Liver (tissue), 10 donors: Measurements from ENCODE around the gene RNMT. TPM values are rescaled to one million over a fixed set of nuclear protein-coding genes. Genes with fewer than 3 reads are reported as not detected.
A peak's percentile ranks its signal among the peaks of the same experiment; 100 is the strongest.

ENCODE experiments used
- DNase-seq: peaks from one replicate; pipeline ENCODE4 v3.0.0-alpha.2; 2017; ENCODE audit warnings: low spot score
- H3K27ac ChIP-seq, 2 donors: one replicate each; pipeline ENCODE4 v1.7.0; 2013; ENCODE audit warnings: inconsistent platforms in 2 of 2, low read length in 2 of 2, control low read depth in 1 of 2, low read depth in 1 of 2, mild to moderate bottlenecking in 1 of 2
- H3K27me3 ChIP-seq, 4 donors: one replicate each; pipeline versions ENCODE4 v1.6.1 to v1.7.0; 2013; ENCODE audit warnings: low read length in 3 of 4, inconsistent platforms in 1 of 4, mild to moderate bottlenecking in 1 of 4, moderate library complexity in 1 of 4; ENCODE audit not compliant: control insufficient read depth in 4 of 4, insufficient read depth in 4 of 4
- H3K36me3 ChIP-seq, 4 donors: one replicate each; pipeline versions ENCODE4 v1.6.1 to v1.7.0; 2013; ENCODE audit warnings: low read length in 3 of 4, mild to moderate bottlenecking in 3 of 4, low read depth in 1 of 4, moderate library complexity in 1 of 4; ENCODE audit not compliant: control insufficient read depth in 4 of 4, insufficient read depth in 3 of 4
- H3K4me1 ChIP-seq, 4 donors: one replicate each; pipeline versions ENCODE4 v1.6.1 to v1.7.0; 2013; ENCODE audit warnings: low read length in 3 of 4, mild to moderate bottlenecking in 3 of 4, moderate library complexity in 1 of 4; ENCODE audit not compliant: control insufficient read depth in 4 of 4, insufficient read depth in 4 of 4
- H3K4me3 ChIP-seq, 3 donors: one replicate each; pipeline versions ENCODE4 v1.6.1 to v1.7.0; 2013; ENCODE audit warnings: low read length in 3 of 3, control low read depth in 1 of 3, low read depth in 1 of 3, mild to moderate bottlenecking in 1 of 3
- H3K9ac ChIP-seq, 2 donors: one replicate each; pipeline ENCODE4 v1.7.0; 2013; ENCODE audit warnings: low read length in 2 of 2, mild to moderate bottlenecking in 2 of 2, moderate library complexity in 2 of 2, control low read depth in 1 of 2, low read depth in 1 of 2
- H3K9me3 ChIP-seq, 4 donors: one replicate each; pipeline versions ENCODE4 v1.6.1 to v1.7.0; 2013; ENCODE audit warnings: low read length in 3 of 4; ENCODE audit not compliant: control insufficient read depth in 4 of 4
- ATF3 ChIP-seq: IDR thresholded peaks from 2 replicates; pipeline ENCODE4 v1.6.1; 2016; ENCODE audit warnings: antibody characterized with exemption
- CTCF ChIP-seq: fragments of 150-350 bp; IDR thresholded peaks from 2 replicates; pipeline ENCODE4 v1.5.1; 2017; ENCODE audit warnings: improper control_type of control experiment, low read depth, low read length; ENCODE audit not compliant: missing input control
- GABPA ChIP-seq, 2 donors: IDR thresholded peaks in 1 of 2; conservative IDR thresholded peaks in 1 of 2; 2 replicates each; pipeline ENCODE4 v1.6.1; 2016; ENCODE audit warnings: antibody characterized with exemption in 2 of 2, mild to moderate bottlenecking in 1 of 2, moderate library complexity in 1 of 2
- JUND ChIP-seq, 2 donors: IDR thresholded peaks; 2 replicates each; pipeline ENCODE4 v1.6.1; 2016; ENCODE audit warnings: antibody characterized with exemption in 2 of 2
- RAD21 ChIP-seq, 2 donors: IDR thresholded peaks; 2 replicates each; pipeline ENCODE4 v1.6.1; 2016; ENCODE audit warnings: antibody characterized with exemption in 2 of 2, mild to moderate bottlenecking in 2 of 2
- SP1 ChIP-seq: IDR thresholded peaks from 2 replicates; pipeline ENCODE4 v1.6.1; 2018; ENCODE audit warnings: antibody characterized with exemption, mild to moderate bottlenecking
- WGBS: extraction: QIAGEN DNeasy Blood & Tissue Kit; methylation state at CpG from one replicate; pipeline ENCODE4 v1.1.7; 2013; 5-methylcytosine and 5-hydroxymethylcytosine counted together
- polyA plus RNA-seq, 2 donors: library from polyadenylated mRNA; stranded (reverse) in 1 of 2; unstranded in 1 of 2; fragments of 200-250 nt in 1 of 2; fragments of >200 nt in 1 of 2; fragmentation: Nextera tagmentation in 1 of 2; extraction: Ambion mirVana in 1 of 2; gene quantifications; one replicate each; pipeline versions ENCODE4 v1.2.1 to v1.2.3, GENCODE V29; 2013 to 2015
- small RNA-seq: library from RNA; depleted of rRNA; stranded (forward); fragments of <200 nt; gene quantifications from one replicate; pipeline ENCODE3, GENCODE V24; 2014
- total RNA-seq, 2 donors: library from RNA; depleted of rRNA; stranded (reverse); fragments of >200 nt; gene quantifications; one replicate each; pipeline ENCODE4 v1.2.3, GENCODE V29; 2014
- donor health status: healthy.
- donor health status: healthy.
- donor health status: healthy.
- donor health status: healthy.
- donor health status: healthy.

The RNMT gene
- total and polyA plus RNA-seq, 4 donors = 4.9 to 23.1 (median 11.3) TPM

- WGBS = 28% methylated on average over 4 of the region's 4 CpGs
- peaks cover 0 to 3% (median 1%) of the 10 kb centered on the region in 4 donors for H3K4me1 ChIP-seq
Measured at GRCh38 chr18:13813271-13813849, 86.9 kb downstream of the RNMT start.

More at GRCh38 chr18:13813271-13813849, 86.9 kb downstream of the RNMT start:
- TF ChIP-seq JUND (IDR thresholded peaks at IDR 0.05) (peak; percentile 69 to 89), SP1 (no peak), RAD21 (IDR thresholded peaks at IDR 0.05) (peak; percentile 79 to 85), ATF3 (peak; percentile 26), GABPA (IDR thresholded peaks at IDR 0.05 in 1 of 2, conservative IDR thresholded peaks at IDR 0.05 in 1 of 2) (no peak), CTCF (peak; percentile 94)
- DNase-seq = peak; percentile 65
- H3K9me3 ChIP-seq = no peaks in the 10 kb centered on the region
- H3K36me3 ChIP-seq = no peaks in the 10 kb centered on the region
- no peaks in the 10 kb centered on the region for H3K27me3 ChIP-seq
- H3K27ac ChIP-seq = no peak overlapping the region
- no peak overlapping the region for H3K9ac ChIP-seq
- H3K4me3 ChIP-seq = no peak overlapping the region

Small RNAs within 50 kb of the gene (small RNA-seq; reads per million reads assigned to genes)
- not detected for gene AP001525.1
- gene RN7SL362P = not detected

Other genes with a start within 250 kb of the RNMT start
- gene FAM210A, start 115 bp upstream of the RNMT start, total RNA-seq = 10 to 100 TPM; 12.3 to 18.3 TPM
- gene FAM210A, start 115 bp upstream of the RNMT start, polyA plus RNA-seq = 10 to 100 TPM; 10.5 to 12.8 TPM
- gene MC5R, start 97.5 kb downstream of the RNMT start, total RNA-seq = not detected
- not detected for gene MC5R, start 97.5 kb downstream of the RNMT start, polyA plus RNA-seq
- gene MC2R, start 188.9 kb downstream of the RNMT start, total RNA-seq = not detected
- not detected for gene MC2R, start 188.9 kb downstream of the RNMT start, polyA plus RNA-seq